IMR-90 (cell line): ENCODE data around the gene VCP. TPM values are rescaled to one million over a fixed set of nuclear protein-coding genes. Genes with fewer than 3 reads are reported as not detected.
A peak's percentile ranks its signal among the peaks of the same experiment; 100 is the strongest.

Source experiments
- ATAC-seq: fragments of 200-7000 bp; cut with Tn5 transposase; 2 replicates; pipeline ENCODE4 v1.9.1; 2020; ENCODE audit warnings: low read depth, mild to moderate bottlenecking, moderate library complexity
- BruUV-seq: library from RNA; stranded (reverse); fragments of 400-500 nt; replicated peaks from 2 replicates; lab custom pipeline; 2021; lab: Mats Ljungman, UMichigan
- CTCF ChIA-PET: fragments of 300-600 bp; formaldehyde crosslinking; extraction: SDS; loops from one replicate; lab custom pipeline; 2021; ENCODE audit warnings: antibody characterized with exemption; lab: Yijun Ruan, JAX
- POLR2A ChIA-PET: fragments of 300-600 bp; sonication (Branson Sonifier 250); formaldehyde crosslinking; loops from one replicate; lab custom pipeline; 2022; ENCODE audit warnings: antibody characterized with exemption; ENCODE audit not compliant: unreplicated experiment; lab: Charles Lee
- DNase-seq: peaks from one replicate; pipeline ENCODE4 v3.0.0; 2013
- H2AFZ ChIP-seq: replicated peaks from 2 replicates; pipeline ENCODE3; 2013; ENCODE audit warnings: low read length, mild to moderate bottlenecking; ENCODE audit not compliant: poor library complexity
- H2AK5ac ChIP-seq: 2 replicates; pipeline ENCODE4 v1.6.1; 2013; ENCODE audit warnings: low read depth, low read length, inconsistent platforms
- H2AK9ac ChIP-seq: replicated peaks from 2 replicates; pipeline ENCODE3; 2013; ENCODE audit warnings: mild to moderate bottlenecking, low read depth, low read length, moderate library complexity; ENCODE audit not compliant: poor library complexity
- H2BK120ac ChIP-seq: 2 replicates; pipeline ENCODE4 v1.6.1; 2013; ENCODE audit warnings: low read depth, low read length, inconsistent platforms
- H2BK15ac ChIP-seq: 3 replicates; pipeline ENCODE4 v1.6.1; 2013; ENCODE audit warnings: low read depth, low read length, inconsistent platforms
- H2BK20ac ChIP-seq: 2 replicates; pipeline ENCODE4 v1.6.1; 2013; ENCODE audit warnings: low read depth, mild to moderate bottlenecking, inconsistent platforms, low read length, moderate library complexity
- H2BK5ac ChIP-seq: 2 replicates; pipeline ENCODE4 v1.6.1; 2013; ENCODE audit warnings: mild to moderate bottlenecking, low read depth, low read length, inconsistent platforms; ENCODE audit not compliant: poor library complexity, severe bottlenecking
- H3K14ac ChIP-seq: replicated peaks from 2 replicates; pipeline ENCODE4 v1.6.1; 2013; ENCODE audit warnings: low read depth, low read length, inconsistent platforms
- H3K18ac ChIP-seq: 2 replicates; pipeline ENCODE4 v1.6.1; 2013; ENCODE audit warnings: low read depth, low read length, control low read depth
- H3K23ac ChIP-seq: 2 replicates; pipeline ENCODE4 v1.6.1; 2013; ENCODE audit warnings: low read depth, low read length, inconsistent platforms
- H3K27ac ChIP-seq: 2 replicates; pipeline ENCODE4 v1.5.1; 2013; ENCODE audit warnings: mild to moderate bottlenecking, control low read depth, low read length; ENCODE audit not compliant: insufficient read depth
- H3K27me3 ChIP-seq: 2 replicates; pipeline ENCODE4 v1.6.1; 2013; ENCODE audit warnings: low read length; ENCODE audit not compliant: control insufficient read depth, insufficient read depth
- H3K36me3 ChIP-seq: 2 replicates; pipeline ENCODE4 v1.6.1; 2013; ENCODE audit warnings: low read length, mixed read lengths; ENCODE audit not compliant: control insufficient read depth, insufficient read depth
- H3K4ac ChIP-seq: 2 replicates; pipeline ENCODE4 v1.6.1; 2013; ENCODE audit warnings: low read depth, low read length, inconsistent platforms
- H3K4me1 ChIP-seq: 2 replicates; pipeline ENCODE4 v1.6.1; 2013; ENCODE audit warnings: low read length, mixed read lengths; ENCODE audit not compliant: control insufficient read depth, insufficient read depth
- H3K4me2 ChIP-seq: 2 replicates; pipeline ENCODE4 v1.6.1; 2013; ENCODE audit warnings: low read depth, mild to moderate bottlenecking, control low read depth, low read length, moderate library complexity
- H3K4me3 ChIP-seq: 2 replicates; pipeline ENCODE4 v1.5.1; 2013; ENCODE audit warnings: low read depth, mild to moderate bottlenecking, control low read depth, low read length, moderate library complexity; ENCODE audit not compliant: insufficient read depth
- H3K56ac ChIP-seq: 2 replicates; pipeline ENCODE4 v1.6.1; 2013; ENCODE audit warnings: low read length, inconsistent platforms; ENCODE audit not compliant: insufficient read depth; ENCODE audit errors: extremely low read depth
- H3K79me1 ChIP-seq, 2 experiments: 2 replicates each; pipeline ENCODE4 v1.6.1; 2013; ENCODE audit warnings: low read length in 2 of 2, inconsistent platforms in 1 of 2, low read depth in 1 of 2
- H3K9ac ChIP-seq: 2 replicates; pipeline ENCODE4 v1.6.1; 2013; ENCODE audit warnings: low read depth, low read length, control low read depth
- H3K9me1 ChIP-seq: 2 replicates; pipeline ENCODE4 v1.6.1; 2013; ENCODE audit warnings: low read length, inconsistent platforms; ENCODE audit not compliant: insufficient read depth
- H3K9me3 ChIP-seq: 2 replicates; pipeline ENCODE4 v1.6.1; 2013; ENCODE audit warnings: low read length; ENCODE audit not compliant: control insufficient read depth, insufficient read depth
- H4K20me1 ChIP-seq: 2 replicates; pipeline ENCODE4 v1.6.1; 2013; ENCODE audit warnings: low read length, inconsistent platforms; ENCODE audit not compliant: insufficient read depth
- H4K5ac ChIP-seq: 2 replicates; pipeline ENCODE4 v1.6.1; 2013; ENCODE audit warnings: mild to moderate bottlenecking, low read depth, low read length, control low read depth
- H4K8ac ChIP-seq, 2 experiments: 2 replicates each; pipeline ENCODE4 v1.6.1; 2013; ENCODE audit warnings: low read depth in 2 of 2, low read length in 2 of 2, control low read depth in 1 of 2, inconsistent platforms in 1 of 2
- H4K91ac ChIP-seq: 2 replicates; pipeline ENCODE4 v1.6.1; 2013; ENCODE audit warnings: low read depth, low read length, inconsistent platforms; ENCODE audit not compliant: insufficient read depth
- BHLHE40 ChIP-seq: fragments of 150-350 bp; IDR thresholded peaks from 2 replicates; pipeline ENCODE4 v1.6.1; 2016; ENCODE audit warnings: mild to moderate bottlenecking, low read depth, low read length
- CEBPB ChIP-seq: IDR thresholded peaks from 2 replicates; pipeline ENCODE4 v1.6.1; 2012; ENCODE audit warnings: low read depth, low read length, improper control_type of control experiment
- CHD1 ChIP-seq: IDR thresholded peaks from 2 replicates; pipeline ENCODE4 v1.6.1; 2012; ENCODE audit warnings: low read depth, low read length, improper control_type of control experiment
- MAFK ChIP-seq: IDR thresholded peaks from 2 replicates; pipeline ENCODE4 v1.6.1; 2012; ENCODE audit warnings: low read depth, low read length, improper control_type of control experiment
- MAZ ChIP-seq: IDR thresholded peaks from 2 replicates; pipeline ENCODE4 v1.6.1; 2012; ENCODE audit warnings: low read depth, mild to moderate bottlenecking, low read length, improper control_type of control experiment, moderate library complexity, borderline replicate concordance
- RFX5 ChIP-seq: IDR thresholded peaks from 2 replicates; pipeline ENCODE4 v1.8.0; 2012; ENCODE audit warnings: low read depth, mild to moderate bottlenecking, low read length, moderate library complexity
- WGBS, 2 experiments: methylation state at CpG; one replicate each; pipeline versions ENCODE4 v1.1.5 to v1.1.7; 2013; ENCODE audit warnings: missing lambda C conversion rate in 2 of 2; ENCODE audit not compliant: insufficient read length in 1 of 2; ENCODE audit errors: extremely low coverage in 2 of 2; 5-methylcytosine and 5-hydroxymethylcytosine counted together
- dilution Hi-C: fragments of 300-500 bp; cut with HindIII; formaldehyde crosslinking; loops from one replicate; pipeline ENCODE4 v1.14.3; 2018; ENCODE audit warnings: low sequenced_read_pairs; ENCODE audit not compliant: unreplicated experiment
- in situ Hi-C: fragments of 300-500 bp; cut with MboI; formaldehyde crosslinking; loops from 3 replicates; pipeline ENCODE4 v1.14.3; 2019; ENCODE audit warnings: low sequenced_read_pairs, inconsistent platforms, mixed read lengths
- intact Hi-C: fragments of 100-400 bp; cut with micrococcal nuclease; formaldehyde crosslinking; loops from 2 replicates; pipeline ENCODE4 v1.10.0; 2022
- polyA plus RNA-seq, 3 experiments: library from polyadenylated mRNA; depleted of rRNA; stranded (reverse); fragments of >200 nt; gene quantifications; 2 replicates each; pipeline ENCODE4 v1.2.3, GENCODE V29; 2012; ENCODE audit warnings: low replicate concordance in 1 of 3
- total RNA-seq: library from RNA; depleted of rRNA; stranded (reverse); fragments of >200 nt; gene quantifications from 2 replicates; pipeline ENCODE4 v1.2.3, GENCODE V29; 2012

The VCP gene
- total and polyA plus RNA-seq, 2 of the 4 experiments (the other 2 are of a cell fraction), result 292 to 516 TPM

GRCh38 chr9:35073279-35073612 lies 821 bp upstream of the VCP start:
- Histone ChIP-seq H2BK15ac (peak overlapping the region; percentile 69; the same call in 1 of the 3 replicates), H3K4me3 (no peak overlapping the region), H3K9me1 (peaks cover 27% of the 10 kb centered on the region), H4K8ac (peak overlapping the region; percentile 74 to 99; a peak in 3 of 4 replicates), H2AK9ac (peak overlapping the region; percentile 93), H3K9me3 (no peaks in the 10 kb centered on the region), H2BK120ac (peak overlapping the region; percentile 42), H2BK5ac (peak overlapping the region; percentile 63), H3K27ac (peak overlapping the region; percentile 65; the same call in 1 of the 2 replicates), H4K5ac (peak overlapping the region; percentile 81), H3K27me3 (no peaks in the 10 kb centered on the region), H2AFZ (peak overlapping the region; percentile 91), H3K79me1 (peaks cover 9 to 60% of the 10 kb centered on the region in 2 experiments; a peak in 3 of 4 replicates), H4K20me1 (peaks cover 42% of the 10 kb centered on the region), H3K36me3 (peaks cover 2% of the 10 kb centered on the region), H4K91ac (0 out of 2 replicates have a peak overlapping the region, but pooled peaks have one; percentile 72), H3K18ac (no peak overlapping the region), H3K9ac (no peak overlapping the region), H3K56ac (peak overlapping the region; percentile 23; the same call in 1 of the 2 replicates), H2BK20ac (no peak overlapping the region; the same call in 1 of the 2 replicates), H3K14ac (peak overlapping the region; percentile 71; the same call in 1 of the 2 replicates), H3K4me2 (no peak overlapping the region), H3K4ac (peak overlapping the region; percentile 82), H2AK5ac (peak overlapping the region; percentile 90), H3K23ac (0 out of 2 replicates have a peak overlapping the region, but pooled peaks have one; percentile 19), H3K4me1 (peaks cover 13% of the 10 kb centered on the region)
- TF ChIP-seq MAZ (no peak), BHLHE40 (no peak), CHD1 (no peak), CEBPB (no peak), MAFK (no peak), RFX5 (no peak)
- dilution Hi-C loops, result no loop called here
- ChIA-PET POLR2A (no interaction called here), CTCF (no interaction called here)
- DNase-seq (peak; percentile 19), ATAC-seq (no peak)
- in situ Hi-C loops, result no loop called here
- no CpG with 5 or more reads among the region's 2 CpGs for WGBS, 2 experiments
- no TSS peak for BruUV-seq
- intact Hi-C loops, result loop anchor here (2.0 to 10.0 kb wide), 2 partner anchors 84 to 308 kb away; partner anchors contain the start of gene DNAJB5
